Adrenal gland (tissue), 12 donors: Measurements from ENCODE around the gene GOLGA6L9. TPM values are rescaled to one million over a fixed set of nuclear protein-coding genes. Genes with fewer than 3 reads are reported as not detected.
"Not testable (repeated sequence)": the region's sequence is repeated elsewhere in the genome, so short reads cannot be mapped to it uniquely, and the experiment has no call there.

Experiments used
- DNase-seq, 7 donors: peaks; one replicate each; pipeline ENCODE4 v3.0.0-alpha.2; 2019 to 2020
- H3K27ac ChIP-seq, 5 donors: fragments of 200-600 bp; sonication (generic) in 4 of 5; 1 replicate in 3 of 5; 2 replicates in 2 of 5; pipeline versions ENCODE4 v1.5.1 to v1.8.0; 2016 to 2020; ENCODE audit warnings: mild to moderate bottlenecking in 1 of 5
- H3K27me3 ChIP-seq: fragments of 200-600 bp; 2 replicates; pipeline ENCODE4 v1.8.0; 2021
- H3K36me3 ChIP-seq, 2 donors: fragments of 200-600 bp; replicated peaks in 1 of 2; 1 replicate in 1 of 2; 2 replicates in 1 of 2; pipeline versions ENCODE4 v1.5.1 to v1.8.0; 2018 to 2022
- H3K4me1 ChIP-seq, 2 donors: fragments of 200-600 bp; replicated peaks in 1 of 2; 1 replicate in 1 of 2; 2 replicates in 1 of 2; pipeline versions ENCODE4 v1.5.1 to v1.8.0; 2018 to 2021
- H3K4me3 ChIP-seq, 4 donors: fragments of 200-600 bp; sonication (generic) in 3 of 4; one replicate each; pipeline ENCODE4 v1.5.1; 2016 to 2018
- H3K9me3 ChIP-seq, 3 donors: fragments of 200-600 bp; sonication (generic) in 1 of 3; replicated peaks in 1 of 3; 1 replicate in 2 of 3; 2 replicates in 1 of 3; pipeline versions ENCODE4 v1.5.1 to v1.8.0; 2016 to 2021
- CTCF ChIP-seq, 6 experiments: fragments of 450-650 bp in 4 of 6; fragments of 200-600 bp in 2 of 6; sonication (generic) in 1 of 6; IDR thresholded peaks; 1 replicate in 5 of 6; 2 replicates in 1 of 6; pipeline versions ENCODE4 v1.5.1 to v1.8.0; 2016 to 2021; ENCODE audit warnings: antibody characterized with exemption in 6 of 6, mild to moderate bottlenecking in 2 of 6, moderate library complexity in 1 of 6
- POLR2A ChIP-seq, 2 donors: fragments of 450-650 bp; IDR thresholded peaks; one replicate each; pipeline ENCODE4 v1.6.1; 2017; ENCODE audit warnings: antibody characterized with exemption in 2 of 2, mild to moderate bottlenecking in 2 of 2, moderate library complexity in 1 of 2
- WGBS, 4 donors: extraction: QIAGEN DNeasy Blood & Tissue Kit in 2 of 4; methylation state at CpG; one replicate each; pipeline versions ENCODE4 v1.1.5 to v1.1.7; 2013 to 2017; 5-methylcytosine and 5-hydroxymethylcytosine counted together
- intact Hi-C, 2 donors: fragments of 100-400 bp; cut with DNase I; formaldehyde crosslinking; loops; one replicate each; pipeline versions ENCODE4 v1.14.1 to v1.15.0; 2022 to 2023
- polyA plus RNA-seq, 3 donors: library from polyadenylated mRNA; stranded (reverse); fragments of 200-250 nt in 2 of 3; fragments of 350-450 nt in 1 of 3; fragmentation: Illumina TruSeq in 1 of 3; extraction: RNeasy Lipid Tissue Mini Kit (QIAGEN cat#74804) in 1 of 3; gene quantifications; one replicate each; pipeline ENCODE4 v1.2.3, GENCODE V29; 2013 to 2014
- total RNA-seq, 9 donors: library from RNA; depleted of rRNA in 4 of 9; stranded (reverse); fragments of >200 nt in 4 of 9; fragments of 120-200 nt in 1 of 9; fragmentation: NEBNext Ultra II Directional in 1 of 9; extraction: Animal tissue kit (Norgen Biotek cat#: 25700) in 1 of 9; gene quantifications; one replicate each; pipeline versions ENCODE4 v1.1.0 to v1.2.4, GENCODE V29; 2013 to 2023
- donor health status: healthy with polysubstance abuse.
- donor health status: Bipolar disorder and iron deficiency.
- donor health status: DM: yes; HTN: yes; CAD: no.
- donor health status: DM: no; HTN: no; CAD: no.
- donor health status: DM: no; HTN: no; CAD: no.
- donor health status: DM: yes; HTN: yes; CAD: no.

The GOLGA6L9 gene
- total and polyA plus RNA-seq, 12 donors, result 0.48 to 40.5 (median 1.6) TPM

GRCh38 chr15:82397817-82398216 is 31.8 kb upstream of the GOLGA6L9 start:
- TF ChIP-seq POLR2A (IDR thresholded peaks at IDR 0.05) (no peak), CTCF (IDR thresholded peaks at IDR 0.05) (no peak)
- 92 to 95% (median 94%) methylated on average over 3 of the region's 3 CpGs for WGBS, 4 donors
- intact Hi-C loops, result no loop called here
- Histone ChIP-seq H3K4me3 (no peak overlapping the region), H3K36me3 (no peaks in the 10 kb centered on the region), H3K27me3 (no peaks in the 10 kb centered on the region), H3K9me3 (no peaks in the 10 kb centered on the region), H3K27ac (no peak overlapping the region), H3K4me1 (no peaks in the 10 kb centered on the region)
- DNase-seq, result no peak

GRCh38 chr15:82398785-82399184 is 30.8 kb upstream of the GOLGA6L9 start:
- H3K9me3 ChIP-seq, result no peaks in the 10 kb centered on the region
- DNase-seq, result no peak
- 100% methylated on average over 1 of the region's 1 CpG; no CpG with 5 or more reads in 3 of the 4 donors for WGBS, 4 donors

GRCh38 chr15:82399366-82400103 is 30.1 kb upstream of the GOLGA6L9 start:
- H3K9me3 ChIP-seq, intact Hi-C loops: not testable (repeated sequence)
- 79 to 91% (median 85%) methylated on average over 5 of the region's 5 CpGs for WGBS, 4 donors

More at GRCh38 chr15:82398785-82399184, 30.8 kb upstream of the GOLGA6L9 start:
- intact Hi-C loops, result no loop called here
- Histone ChIP-seq H3K4me3 (no peak overlapping the region), H3K36me3 (no peaks in the 10 kb centered on the region), H3K27me3 (no peaks in the 10 kb centered on the region), H3K4me1 (no peaks in the 10 kb centered on the region), H3K27ac (no peak overlapping the region)
- TF ChIP-seq CTCF (IDR thresholded peaks at IDR 0.05), result no peak
- TF ChIP-seq POLR2A (IDR thresholded peaks at IDR 0.05), result no peak

DNA sequence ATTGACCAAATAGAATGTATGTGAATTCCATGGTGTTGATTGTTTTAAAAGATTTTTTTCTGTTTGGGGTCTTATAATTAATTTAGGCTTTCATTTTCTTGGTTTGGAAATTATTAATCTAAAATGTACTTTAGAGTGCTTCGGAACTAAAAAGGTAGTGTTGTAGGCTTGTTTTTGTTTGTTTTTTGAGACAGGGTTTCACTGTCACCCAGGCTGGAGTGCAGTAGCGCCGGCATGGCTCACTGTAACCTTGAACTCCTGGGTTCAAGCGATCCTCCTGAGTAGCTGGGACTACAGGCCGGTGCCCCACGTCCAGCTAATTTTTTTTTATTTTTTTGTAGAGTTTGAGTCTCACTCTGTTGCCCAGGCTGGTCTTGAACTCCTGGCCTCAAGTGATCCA is 27.7 kb upstream of the GOLGA6L9 start:
- H3K27ac ChIP-seq, H3K4me3 ChIP-seq, H3K4me1 ChIP-seq, H3K9me3 ChIP-seq, intact Hi-C loops, H3K27me3 ChIP-seq, H3K36me3 ChIP-seq, DNase-seq: not testable (repeated sequence)
- 71 to 78% (median 75%) methylated on average over 6 of the region's 6 CpGs for WGBS, 4 donors

More at GRCh38 chr15:82399366-82400103, 30.1 kb upstream of the GOLGA6L9 start:
- H3K36me3 ChIP-seq, H3K27ac ChIP-seq, DNase-seq, H3K27me3 ChIP-seq, H3K4me1 ChIP-seq, H3K4me3 ChIP-seq: not testable (repeated sequence)

- DNase-seq, H3K4me3 ChIP-seq, H3K9me3 ChIP-seq, intact Hi-C loops, H3K27ac ChIP-seq, H3K4me1 ChIP-seq, H3K36me3 ChIP-seq, H3K27me3 ChIP-seq: not testable (repeated sequence)
- 91 to 100% (median 92%) methylated on average over 1 of the region's 1 CpG for WGBS, 4 donors
These were observed 27.3 kb upstream of the GOLGA6L9 start for GRCh38 chr15:82402341-82402740.

GRCh38 chr15:82406211-82406610 is 23.4 kb upstream of the GOLGA6L9 start:
- WGBS, 4 donors, result 54 to 73% (median 68%) methylated on average over 2 of the region's 2 CpGs
- DNase-seq, H3K9me3 ChIP-seq, H3K4me1 ChIP-seq, H3K36me3 ChIP-seq, intact Hi-C loops, H3K4me3 ChIP-seq, H3K27ac ChIP-seq, H3K27me3 ChIP-seq: not testable (repeated sequence)

DNA sequence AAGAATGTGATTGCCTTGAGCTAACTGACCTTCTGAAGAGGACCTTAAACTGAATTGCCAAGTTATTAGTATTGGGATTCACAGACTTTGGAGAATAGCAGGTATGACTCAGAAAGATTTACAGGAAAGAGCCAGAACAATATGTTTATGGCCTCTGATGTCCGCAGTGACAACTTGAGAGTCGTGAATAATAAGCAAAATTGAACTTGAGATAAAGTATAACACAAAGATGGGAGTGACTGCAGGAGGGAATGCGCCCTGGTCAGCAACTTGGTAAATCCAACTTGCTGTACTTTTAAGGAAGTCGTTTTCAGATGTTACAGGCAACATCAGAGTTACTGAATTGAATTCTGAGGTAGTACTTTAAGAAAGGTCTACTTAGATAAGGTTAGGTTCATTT is 19.3 kb upstream of the GOLGA6L9 start:
- DNase-seq, H3K27me3 ChIP-seq, H3K4me1 ChIP-seq, H3K9me3 ChIP-seq, H3K4me3 ChIP-seq, H3K36me3 ChIP-seq, H3K27ac ChIP-seq, intact Hi-C loops: not testable (repeated sequence)
- 67 to 92% (median 70%) methylated on average over 4 of the region's 4 CpGs for WGBS, 4 donors

DNA sequence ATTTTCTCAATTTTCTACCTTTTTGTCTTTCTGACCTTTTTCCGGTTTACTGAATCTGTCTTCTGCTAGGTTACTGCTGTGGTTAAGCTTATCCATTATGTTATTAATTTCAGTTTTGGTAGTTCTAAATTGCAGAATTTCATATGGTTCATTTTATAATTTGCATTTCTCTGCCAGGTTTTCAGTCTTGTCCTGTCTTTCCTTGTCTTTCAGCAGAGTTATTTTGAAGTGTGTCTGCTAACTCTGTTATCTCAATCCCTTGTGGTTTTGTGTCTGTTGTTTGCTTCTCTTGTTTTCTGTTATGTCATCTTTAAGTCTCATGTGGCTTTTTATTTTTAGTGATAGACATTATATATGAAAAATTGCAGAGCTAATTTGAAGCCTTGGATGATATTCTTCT is 18.0 kb upstream of the GOLGA6L9 start:
- intact Hi-C loops, H3K36me3 ChIP-seq, H3K4me1 ChIP-seq, H3K27ac ChIP-seq, H3K9me3 ChIP-seq, DNase-seq, H3K4me3 ChIP-seq, H3K27me3 ChIP-seq: not testable (repeated sequence)
- 94 to 100% (median 97%) methylated on average over 1 of the region's 1 CpG for WGBS, 4 donors

DNA sequence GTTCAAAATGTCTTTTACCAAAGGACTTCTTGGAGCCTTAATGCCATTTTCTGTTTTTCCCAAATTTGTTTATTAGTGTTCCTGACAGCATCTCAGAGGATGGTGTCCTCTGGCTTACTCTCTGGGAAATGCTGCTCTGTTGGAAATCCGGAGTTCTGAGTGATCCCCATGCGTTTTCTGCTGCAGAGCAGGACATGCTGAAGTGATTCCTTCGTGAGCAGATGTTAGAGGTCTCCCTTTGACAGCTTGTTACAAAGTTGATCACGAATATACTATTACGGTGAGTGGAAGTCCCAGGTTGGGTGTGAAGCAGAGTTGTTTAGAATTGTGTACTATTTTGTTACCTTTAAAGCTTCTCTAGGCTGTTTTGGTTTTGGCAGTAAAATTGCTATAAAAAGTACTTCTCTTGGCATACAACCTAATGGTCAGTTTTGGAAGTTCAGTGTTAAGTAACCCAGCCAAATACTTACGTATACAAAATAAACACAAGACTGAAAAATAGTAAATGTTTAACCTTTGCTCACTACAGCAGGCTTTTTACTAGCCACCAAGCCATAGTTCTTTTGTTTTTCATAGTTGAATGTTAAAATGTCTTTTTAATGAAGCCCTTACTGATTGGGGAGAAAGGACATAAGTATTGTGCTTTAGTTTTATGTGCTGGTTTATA is 15.0 kb upstream of the GOLGA6L9 start:
- H3K9me3 ChIP-seq, H3K27ac ChIP-seq, DNase-seq, H3K36me3 ChIP-seq, intact Hi-C loops, H3K27me3 ChIP-seq, H3K4me3 ChIP-seq, H3K4me1 ChIP-seq: not testable (repeated sequence)
- 71 to 88% (median 81%) methylated on average over 6 of the region's 6 CpGs for WGBS, 4 donors
